ENCODE measurements around the gene DZIP3.

The DZIP3 gene

GRCh38 chr3:108713816-108714215 lies 124.3 kb downstream of the DZIP3 start:
- DNase-seq: no peak

- DNase-seq: no peak
These were observed 128.9 kb downstream of the DZIP3 start for GRCh38 chr3:108718454-108718853.

GRCh38 chr3:108719178-108719806 lies 129.8 kb downstream of the DZIP3 start:
- no peak for DNase-seq

GRCh38 chr3:108722724-108723123 lies 133.2 kb downstream of the DZIP3 start:
- no peak for DNase-seq

- DNase-seq: no peak
These were observed 134.6 kb downstream of the DZIP3 start for GRCh38 chr3:108724101-108724500.

GRCh38 chr3:108728105-108728504 lies 138.6 kb downstream of the DZIP3 start:
- DNase-seq: no peak

GRCh38 chr3:108728934-108729333 lies 139.4 kb downstream of the DZIP3 start:
- DNase-seq: no peak

GRCh38 chr3:108736821-108737220 lies 147.3 kb downstream of the DZIP3 start:
- no peak for DNase-seq

GRCh38 chr3:108742929-108743328 lies 153.4 kb downstream of the DZIP3 start:
- no peak for DNase-seq
